GM19468 (cell line): Measurements from ENCODE around the gene PPAN.

Experiments
- ATAC-seq: cut with Tn5 transposase; IDR thresholded peaks from one replicate; pipeline ENCODE4 v1.9.1; 2021; ENCODE audit warnings: mild to moderate bottlenecking, moderate library complexity, moderate number of reproducible peaks; ENCODE audit not compliant: unreplicated experiment; ENCODE audit errors: extremely low read depth

The PPAN gene

DNA sequence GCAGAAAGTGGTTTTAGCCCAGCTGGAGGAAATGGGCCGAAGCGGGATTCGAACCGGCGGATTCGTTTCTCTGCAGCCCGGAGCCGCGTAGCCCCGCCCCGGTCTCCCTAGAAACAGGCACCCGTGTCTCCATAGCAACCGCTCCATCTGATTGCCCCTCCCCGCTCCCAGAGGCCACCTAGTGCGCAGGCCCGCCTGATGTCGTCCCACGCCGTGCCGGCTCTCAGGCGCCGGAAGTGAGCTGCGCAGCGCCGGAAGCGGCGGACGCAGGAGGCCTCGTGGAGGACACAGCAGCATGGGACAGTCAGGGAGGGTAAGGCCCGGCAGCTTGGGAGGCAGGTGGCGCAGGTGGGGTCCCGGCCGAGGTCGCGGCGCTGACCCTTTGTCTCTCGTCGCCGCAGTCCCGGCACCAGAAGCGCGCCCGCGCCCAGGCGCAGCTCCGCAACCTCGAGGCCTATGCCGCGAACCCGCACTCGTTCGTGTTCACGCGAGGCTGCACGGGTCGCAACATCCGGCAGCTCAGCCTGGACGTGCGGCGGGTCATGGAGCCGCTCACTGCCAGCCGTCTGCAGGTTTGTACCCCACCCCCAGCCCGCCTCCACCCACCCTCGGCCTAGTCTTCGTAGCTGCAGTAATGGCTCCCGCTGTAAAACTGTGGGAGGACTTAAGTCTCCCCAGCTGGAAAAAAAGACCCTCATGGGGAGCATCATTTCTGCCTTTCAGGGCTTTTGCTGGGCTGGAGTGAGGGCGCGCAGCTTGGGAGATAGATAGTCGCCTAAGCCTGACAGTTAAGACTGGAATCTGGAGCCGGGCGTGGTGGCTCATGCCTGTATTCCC lies at the start of gene PPAN:
Gene PPAN, plus strand, starts transcription at position 263 of the 837 bp plus-strand sequence. Its CDS starts 33 bp downstream, at position 296.
- ATAC-seq = peak; percentile 58

- no peak for ATAC-seq
These were observed 44.3 kb upstream of the PPAN start for GRCh38 chr19:10061717-10062310.

DNA sequence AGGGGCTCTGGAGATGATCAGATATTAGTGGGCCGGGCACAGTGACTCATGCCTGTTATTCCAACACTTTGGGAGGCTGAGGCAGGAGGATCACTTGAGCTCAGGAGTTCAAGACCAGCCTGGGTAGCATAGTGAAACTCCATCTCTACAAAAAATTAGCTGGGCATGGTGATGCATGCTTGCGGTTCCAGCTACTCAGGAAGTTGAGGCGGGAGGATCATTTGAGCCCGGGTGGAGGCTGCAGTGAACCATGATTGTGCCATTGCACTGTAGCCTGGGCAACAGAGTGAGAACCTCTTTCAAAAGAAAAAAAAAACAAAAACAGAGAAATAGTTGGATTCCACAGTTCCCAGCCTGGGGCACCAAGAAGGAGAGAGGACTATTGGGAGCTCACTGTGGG lies 38.0 kb upstream of the PPAN start:
- no peak for ATAC-seq

DNA sequence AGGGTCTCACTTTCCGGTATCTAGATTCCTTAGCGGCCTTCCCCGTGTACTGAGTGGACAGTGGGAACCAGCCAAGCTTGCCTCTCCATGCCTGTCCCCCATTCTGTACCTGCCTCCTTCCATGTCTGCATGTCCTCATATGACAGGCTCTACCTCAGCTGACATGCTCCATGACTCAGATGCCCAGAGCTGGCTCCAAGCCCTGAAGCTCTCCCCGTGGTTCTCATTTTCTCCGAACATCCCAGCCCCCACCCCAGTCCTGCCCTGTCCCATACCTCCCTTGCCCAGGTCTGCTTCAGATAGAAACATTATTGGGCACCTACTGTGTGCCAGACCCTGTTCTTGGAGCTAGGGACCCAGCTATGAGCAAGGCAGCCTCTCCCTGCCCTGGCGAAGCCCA lies 37.1 kb upstream of the PPAN start:
- ATAC-seq = no peak

GRCh38 chr19:10070730-10071446 lies 35.3 kb upstream of the PPAN start:
- ATAC-seq = no peak

DNA sequence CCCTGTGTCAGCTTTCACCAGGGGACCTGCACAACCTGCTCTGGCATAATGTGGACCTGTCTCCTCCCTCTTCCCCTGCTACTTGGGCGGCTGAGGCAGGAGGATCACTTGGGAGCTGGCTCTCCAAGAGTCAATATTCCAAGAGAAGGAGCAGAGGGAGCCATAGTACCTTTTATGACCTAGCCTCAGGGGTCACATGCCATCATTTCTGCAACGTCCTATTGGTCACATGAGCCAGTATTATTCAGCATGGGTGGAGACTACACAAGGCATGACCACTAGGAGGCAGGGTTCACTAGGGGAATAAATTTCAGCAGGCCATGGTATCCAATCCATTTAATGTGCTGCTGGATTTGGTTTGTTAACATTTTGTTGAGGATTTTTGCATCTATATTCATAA lies 32.0 kb upstream of the PPAN start:
- ATAC-seq = no peak

- no peak for ATAC-seq
These were observed 29.6 kb upstream of the PPAN start for GRCh38 chr19:10076535-10076934.

- ATAC-seq = no peak
These were observed 27.8 kb upstream of the PPAN start for GRCh38 chr19:10078329-10078728.

- ATAC-seq = no peak
These were observed 27.1 kb upstream of the PPAN start for GRCh38 chr19:10079031-10079453.

GRCh38 chr19:10083911-10084310 lies 22.3 kb upstream of the PPAN start:
- ATAC-seq = no peak

GRCh38 chr19:10084803-10085202 lies 21.4 kb upstream of the PPAN start:
- no peak for ATAC-seq

DNA sequence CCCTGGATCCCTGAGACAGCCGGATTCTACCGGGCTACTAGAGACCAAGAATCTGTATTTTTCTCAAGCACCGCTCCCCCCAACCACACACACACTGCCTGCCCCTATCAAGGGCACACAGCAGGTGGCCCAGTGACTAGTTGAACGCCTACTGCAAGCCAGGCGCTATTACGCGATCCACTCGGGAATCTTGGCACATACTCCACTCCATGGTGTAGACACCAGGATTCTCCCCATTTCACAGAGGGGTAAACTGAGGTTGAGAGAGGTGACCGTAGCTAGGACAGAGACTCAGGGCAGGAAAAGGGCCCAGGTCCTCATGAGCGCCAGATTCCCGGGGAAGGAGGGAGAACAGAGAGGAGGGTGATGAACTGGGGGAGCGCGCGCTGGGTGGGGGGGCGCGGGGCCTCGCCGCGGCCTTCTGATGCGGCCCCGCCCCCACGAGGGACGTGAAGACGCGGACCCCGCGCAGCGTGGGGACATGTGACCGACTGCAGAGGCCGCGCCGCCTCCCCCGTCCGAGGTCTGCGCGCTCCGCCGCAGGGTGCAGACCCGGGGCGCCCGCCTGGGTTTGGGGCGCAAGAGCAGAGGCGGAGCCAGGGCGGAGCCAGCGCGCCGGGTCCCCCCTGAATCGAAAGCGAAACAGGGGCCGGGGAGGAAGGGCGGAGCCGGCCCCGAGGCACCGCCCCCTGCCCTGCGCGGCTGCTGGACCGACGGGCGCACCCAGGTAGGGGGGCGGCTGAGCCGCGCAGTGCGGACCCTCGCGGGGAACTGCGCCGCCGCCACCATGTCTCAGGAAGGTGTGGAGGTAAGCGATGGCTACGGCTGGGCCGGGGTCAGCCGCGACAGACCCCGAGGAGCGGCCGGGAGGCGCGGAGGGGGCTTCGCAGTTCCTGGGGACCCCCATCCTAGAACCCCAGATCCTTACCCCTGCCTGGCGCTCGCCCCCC lies 20.2 kb upstream of the PPAN start, which contains the start of gene SHFL:
Gene SHFL, plus strand, starts transcription at position 677 of the 950 bp plus-strand sequence. Its CDS starts 111 bp downstream, at position 788.
- peak; percentile 62 for ATAC-seq

DNA sequence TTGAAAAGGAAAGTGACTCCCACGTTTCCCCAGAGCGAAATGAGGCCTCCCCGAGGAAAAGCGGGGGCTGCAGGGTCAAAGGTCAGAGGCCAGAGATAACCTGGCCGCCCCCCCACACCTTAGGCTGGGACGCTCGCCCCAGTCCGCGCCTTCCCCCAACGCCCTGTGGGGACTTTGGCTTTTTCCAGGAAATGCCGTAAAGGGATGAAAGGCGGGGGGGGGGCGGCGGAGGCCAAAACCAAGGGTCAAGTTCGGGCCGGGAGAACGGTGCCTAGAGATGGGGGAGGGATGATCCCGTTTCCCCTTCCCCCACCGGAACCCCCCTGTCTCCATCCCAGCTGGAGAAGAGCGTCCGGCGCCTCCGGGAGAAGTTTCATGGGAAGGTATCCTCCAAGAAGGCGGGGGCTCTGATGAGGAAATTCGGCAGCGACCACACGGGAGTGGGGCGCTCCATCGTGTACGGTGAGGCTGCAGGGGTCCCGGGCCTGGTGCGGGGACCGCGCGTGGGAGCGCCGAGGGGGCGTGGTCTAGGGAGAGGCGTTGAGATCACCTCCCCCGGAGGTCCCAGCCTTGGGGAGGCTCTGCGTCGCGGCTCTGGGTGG lies 19.5 kb upstream of the PPAN start:
- no peak for ATAC-seq

DNA sequence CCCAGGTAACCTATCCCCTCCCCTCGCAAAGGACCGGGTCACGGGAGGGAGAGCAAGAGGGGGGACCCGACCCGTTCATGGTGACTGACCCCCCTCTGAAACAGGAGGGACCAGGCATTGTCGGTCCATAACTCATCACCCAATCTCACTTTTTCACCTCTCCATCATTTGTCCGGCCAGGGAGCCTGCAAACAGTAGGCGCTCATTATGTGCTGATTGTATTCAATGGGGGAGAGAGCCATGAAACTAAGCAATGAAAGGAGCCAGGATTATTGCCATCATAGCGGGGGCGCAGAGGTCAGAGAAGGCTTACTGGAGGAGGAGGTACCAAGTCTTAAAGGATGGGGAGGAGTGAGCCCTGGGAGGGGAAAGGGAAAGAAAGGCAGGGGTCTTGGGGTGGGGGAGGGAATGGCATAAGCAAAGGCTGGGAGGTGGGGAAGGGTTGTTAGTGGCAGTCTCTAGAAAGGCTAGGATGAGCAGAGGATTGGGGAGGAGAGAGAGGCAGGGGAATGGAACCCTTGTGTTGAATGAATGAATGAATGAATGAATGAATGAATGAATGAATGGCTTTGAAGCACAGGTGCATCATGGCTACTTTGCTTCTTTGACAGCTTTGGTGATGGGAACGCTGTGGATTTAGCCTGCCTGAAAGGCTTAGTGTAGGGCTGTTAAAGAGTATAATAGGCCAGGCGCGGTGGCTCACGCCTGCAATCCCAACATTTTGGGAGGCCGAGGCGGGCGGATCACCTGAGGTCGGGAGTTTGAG lies 18.7 kb upstream of the PPAN start:
- no peak for ATAC-seq

DNA sequence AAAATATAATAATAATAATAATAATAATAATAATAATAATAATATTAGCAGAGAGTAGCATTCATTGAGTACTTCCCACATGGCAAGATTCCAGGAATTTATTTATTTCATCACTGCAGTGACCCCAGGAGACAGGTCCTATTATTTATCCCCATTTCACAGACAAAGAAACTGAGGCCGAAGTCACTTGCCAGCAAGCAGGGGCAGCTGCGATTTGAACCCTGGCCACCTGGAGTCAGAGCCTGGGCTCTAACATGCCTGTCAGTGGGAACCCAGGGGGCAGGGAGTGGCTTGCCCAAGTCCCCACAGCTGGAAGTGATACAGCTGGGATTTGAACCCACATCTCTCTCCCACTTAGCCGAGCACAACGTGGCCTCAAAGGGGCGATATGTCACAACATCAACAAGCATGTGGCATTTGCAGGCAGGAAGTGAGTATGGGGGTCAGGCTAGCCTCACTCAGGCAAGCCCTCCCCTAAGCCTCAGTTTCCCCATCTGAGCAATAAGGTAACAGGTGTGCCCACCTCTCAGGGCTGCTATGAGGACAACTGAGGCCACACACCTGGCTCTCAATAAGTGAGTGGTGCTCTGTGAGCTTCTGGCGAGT lies 17.1 kb upstream of the PPAN start:
- ATAC-seq = no peak

GRCh38 chr19:10089801-10090375 lies 16.3 kb upstream of the PPAN start:
- ATAC-seq = no peak

DNA sequence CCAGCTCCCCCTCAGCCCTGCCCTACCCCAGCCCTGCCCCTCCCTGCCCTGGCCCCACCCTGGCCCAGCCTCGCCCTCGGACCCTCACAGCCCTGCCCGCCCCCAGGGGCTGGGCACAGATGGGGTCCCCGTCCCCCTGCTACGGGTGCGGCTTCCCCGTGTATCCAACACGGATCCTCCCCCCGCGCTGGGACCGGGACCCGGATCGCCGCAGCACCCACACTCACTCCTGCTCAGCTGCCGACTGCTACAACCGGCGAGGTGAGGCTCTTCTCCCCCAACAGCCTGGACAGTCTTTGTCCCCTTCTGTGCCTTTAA lies 14.8 kb upstream of the PPAN start:
- no peak for ATAC-seq
